Erythroblast (primary cell): Measurements from ENCODE around the gene CALN1.

ENCODE experiments used
- DNase-seq, 2 experiments: peaks; one replicate each; lab custom pipeline; 2025; lab: John Stamatoyannopoulos, UW
- GATA1 ChIP-seq: IDR thresholded peaks from 2 replicates; pipeline ENCODE4 v1.6.1; 2011; ENCODE audit warnings: low read depth, mild to moderate bottlenecking, control low read depth, low read length, moderate library complexity
- POLR2A ChIP-seq: IDR thresholded peaks from 2 replicates; pipeline ENCODE4 v1.6.1; 2011; ENCODE audit warnings: mild to moderate bottlenecking, low read length

The CALN1 gene

GRCh38 chr7:72003236-72003635, 408.9 kb downstream of the CALN1 start:
- no peak for DNase-seq
- TF ChIP-seq GATA1 (no peak), POLR2A (no peak)

- no peak for TF ChIP-seq POLR2A
- no peak for TF ChIP-seq GATA1
Measured at GRCh38 chr7:71996141-71996540, 416.0 kb downstream of the CALN1 start.

GRCh38 chr7:71995111-71995510, 417.0 kb downstream of the CALN1 start:
- TF ChIP-seq POLR2A (no peak), GATA1 (no peak)
- no peak for DNase-seq

More at GRCh38 chr7:71996141-71996540, 416.0 kb downstream of the CALN1 start:
- no peak for DNase-seq

- TF ChIP-seq GATA1, result no peak
- no peak for TF ChIP-seq POLR2A
- no peak for DNase-seq
Measured at GRCh38 chr7:71991586-71991985, 420.6 kb downstream of the CALN1 start.

GRCh38 chr7:71990138-71990462, 422.0 kb downstream of the CALN1 start:
- no peak for DNase-seq
- no peak for TF ChIP-seq GATA1
- no peak for TF ChIP-seq POLR2A

GRCh38 chr7:71988201-71988600, 423.9 kb downstream of the CALN1 start:
- TF ChIP-seq POLR2A, result no peak
- TF ChIP-seq GATA1, result no peak

GRCh38 chr7:71987200-71987767, 424.9 kb downstream of the CALN1 start:
- no peak for DNase-seq
- TF ChIP-seq GATA1 (no peak), POLR2A (no peak)

More at GRCh38 chr7:71988201-71988600, 423.9 kb downstream of the CALN1 start:
- no peak for DNase-seq

- TF ChIP-seq GATA1 (no peak), POLR2A (no peak)
- no peak for DNase-seq
Measured at GRCh38 chr7:71984348-71984747, 427.8 kb downstream of the CALN1 start.

- no peak for TF ChIP-seq POLR2A
- no peak for TF ChIP-seq GATA1
- no peak for DNase-seq
Measured at GRCh38 chr7:71982851-71983250, 429.3 kb downstream of the CALN1 start.

- TF ChIP-seq POLR2A (no peak), GATA1 (no peak)
- DNase-seq, result no peak
Measured at GRCh38 chr7:71976645-71977044, 435.5 kb downstream of the CALN1 start.

GRCh38 chr7:71974611-71975010, 437.5 kb downstream of the CALN1 start:
- no peak for DNase-seq
- TF ChIP-seq POLR2A, result no peak
- no peak for TF ChIP-seq GATA1

- no peak for DNase-seq
- TF ChIP-seq GATA1 (no peak), POLR2A (no peak)
Measured at GRCh38 chr7:71972534-71972933, 439.6 kb downstream of the CALN1 start.

- DNase-seq, result no peak
- TF ChIP-seq POLR2A, result no peak
- TF ChIP-seq GATA1, result no peak
Measured at GRCh38 chr7:71970725-71971124, 441.4 kb downstream of the CALN1 start.

- TF ChIP-seq GATA1 (no peak), POLR2A (no peak)
- no peak for DNase-seq
Measured at GRCh38 chr7:71962636-71963035, 449.5 kb downstream of the CALN1 start.

GRCh38 chr7:71961283-71961682, 450.9 kb downstream of the CALN1 start:
- TF ChIP-seq POLR2A (no peak), GATA1 (no peak)
- DNase-seq, result no peak
